ENCODE data around the gene VPS4B.

VPS4B gene

GRCh38 chr18:63407734-63408133 lies 14.5 kb downstream of the VPS4B start:
- H3K4me2 ChIP-seq (ENCODE audit: low read length) = no peak overlapping the region
- H3K9me3 ChIP-seq (ENCODE audit: low read length) = no peaks in the 10 kb centered on the region
- H3K79me2 ChIP-seq (ENCODE audit: insufficient read depth, low read length) = peaks cover 8% of the 10 kb centered on the region
- H3K9me2 ChIP-seq (ENCODE audit: low read depth, low read length) = no peaks in the 10 kb centered on the region
- no peaks in the 10 kb centered on the region for H3K27me3 ChIP-seq (ENCODE audit: insufficient read depth, low read length)
- H3K4me3 ChIP-seq (ENCODE audit: low read depth, low read length, poor library complexity, severe bottlenecking) = no peak overlapping the region
- H3F3A ChIP-seq (ENCODE audit: insufficient read depth, low read length) = no peaks in the 10 kb centered on the region
- no peak overlapping the region for H3K9ac ChIP-seq (ENCODE audit: low read length)
- H4K20me1 ChIP-seq (ENCODE audit: insufficient read depth, low read length) = no peaks in the 10 kb centered on the region
- H3K4me1 ChIP-seq (ENCODE audit: insufficient read depth, low read length, severe bottlenecking) = no peaks in the 10 kb centered on the region
- H2AFZ ChIP-seq (ENCODE audit: low read length) = no peak overlapping the region
- no peak for TF ChIP-seq EZH2 (IDR thresholded peaks at IDR 0.05; ENCODE audit: borderline replicate concordance, low read length)
- TF ChIP-seq, protein P1, sequence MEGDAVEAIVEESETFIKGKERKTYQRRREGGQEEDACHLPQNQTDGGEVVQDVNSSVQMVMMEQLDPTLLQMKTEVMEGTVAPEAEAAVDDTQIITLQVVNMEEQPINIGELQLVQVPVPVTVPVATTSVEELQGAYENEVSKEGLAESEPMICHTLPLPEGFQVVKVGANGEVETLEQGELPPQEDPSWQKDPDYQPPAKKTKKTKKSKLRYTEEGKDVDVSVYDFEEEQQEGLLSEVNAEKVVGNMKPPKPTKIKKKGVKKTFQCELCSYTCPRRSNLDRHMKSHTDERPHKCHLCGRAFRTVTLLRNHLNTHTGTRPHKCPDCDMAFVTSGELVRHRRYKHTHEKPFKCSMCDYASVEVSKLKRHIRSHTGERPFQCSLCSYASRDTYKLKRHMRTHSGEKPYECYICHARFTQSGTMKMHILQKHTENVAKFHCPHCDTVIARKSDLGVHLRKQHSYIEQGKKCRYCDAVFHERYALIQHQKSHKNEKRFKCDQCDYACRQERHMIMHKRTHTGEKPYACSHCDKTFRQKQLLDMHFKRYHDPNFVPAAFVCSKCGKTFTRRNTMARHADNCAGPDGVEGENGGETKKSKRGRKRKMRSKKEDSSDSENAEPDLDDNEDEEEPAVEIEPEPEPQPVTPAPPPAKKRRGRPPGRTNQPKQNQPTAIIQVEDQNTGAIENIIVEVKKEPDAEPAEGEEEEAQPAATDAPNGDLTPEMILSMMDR (IDR thresholded peaks at IDR 0.05; ENCODE audit: low read length) = no peak
- H3K27ac ChIP-seq (ENCODE audit: low read depth, low read length, poor library complexity, severe bottlenecking) = no peak overlapping the region
- peaks cover 93% of the 10 kb centered on the region for H3K36me3 ChIP-seq (ENCODE audit: insufficient read depth, low read length)

DNA sequence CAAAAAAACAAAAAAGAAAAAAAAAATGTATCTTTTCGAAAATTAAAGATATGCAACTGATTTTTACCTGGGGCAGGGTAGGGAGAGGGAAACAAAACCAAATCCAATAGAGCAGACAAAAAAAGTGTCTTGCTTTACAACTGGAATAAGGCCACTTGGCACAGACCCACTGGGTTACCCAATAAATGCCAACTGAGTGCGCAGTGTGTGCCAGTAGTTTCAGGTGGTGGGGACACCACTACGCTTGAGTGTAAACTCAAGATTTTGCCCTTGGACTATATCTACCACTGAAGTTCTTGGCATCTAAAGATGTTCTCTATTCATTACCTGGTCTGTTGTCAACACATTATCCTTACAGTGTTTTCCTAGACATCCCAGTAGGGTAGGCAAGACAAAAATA lies 16.3 kb downstream of the VPS4B start:
- H3K4me1 ChIP-seq (ENCODE audit: insufficient read depth, low read length, severe bottlenecking) = no peaks in the 10 kb centered on the region
- H3K27me3 ChIP-seq (ENCODE audit: insufficient read depth, low read length) = no peaks in the 10 kb centered on the region
- H4K20me1 ChIP-seq (ENCODE audit: insufficient read depth, low read length) = no peaks in the 10 kb centered on the region
- H3K9me2 ChIP-seq (ENCODE audit: low read depth, low read length) = no peaks in the 10 kb centered on the region
- no peak overlapping the region for H2AFZ ChIP-seq (ENCODE audit: low read length)
- H3F3A ChIP-seq (ENCODE audit: insufficient read depth, low read length) = no peaks in the 10 kb centered on the region
- no peak overlapping the region for H3K4me3 ChIP-seq (ENCODE audit: low read depth, low read length, poor library complexity, severe bottlenecking)
- H3K27ac ChIP-seq (ENCODE audit: low read depth, low read length, poor library complexity, severe bottlenecking) = no peak overlapping the region
- H3K9ac ChIP-seq (ENCODE audit: low read length) = no peak overlapping the region
- no peak overlapping the region for H3K4me2 ChIP-seq (ENCODE audit: low read length)
- H3K36me3 ChIP-seq (ENCODE audit: insufficient read depth, low read length) = peaks cover 93% of the 10 kb centered on the region
- no peaks in the 10 kb centered on the region for H3K9me3 ChIP-seq (ENCODE audit: low read length)
- H3K79me2 ChIP-seq (ENCODE audit: insufficient read depth, low read length) = no peaks in the 10 kb centered on the region
- TF ChIP-seq, protein P1 (IDR thresholded peaks at IDR 0.05; ENCODE audit: low read length) = no peak
- no peak for TF ChIP-seq EZH2 (IDR thresholded peaks at IDR 0.05; ENCODE audit: borderline replicate concordance, low read length)

DNA sequence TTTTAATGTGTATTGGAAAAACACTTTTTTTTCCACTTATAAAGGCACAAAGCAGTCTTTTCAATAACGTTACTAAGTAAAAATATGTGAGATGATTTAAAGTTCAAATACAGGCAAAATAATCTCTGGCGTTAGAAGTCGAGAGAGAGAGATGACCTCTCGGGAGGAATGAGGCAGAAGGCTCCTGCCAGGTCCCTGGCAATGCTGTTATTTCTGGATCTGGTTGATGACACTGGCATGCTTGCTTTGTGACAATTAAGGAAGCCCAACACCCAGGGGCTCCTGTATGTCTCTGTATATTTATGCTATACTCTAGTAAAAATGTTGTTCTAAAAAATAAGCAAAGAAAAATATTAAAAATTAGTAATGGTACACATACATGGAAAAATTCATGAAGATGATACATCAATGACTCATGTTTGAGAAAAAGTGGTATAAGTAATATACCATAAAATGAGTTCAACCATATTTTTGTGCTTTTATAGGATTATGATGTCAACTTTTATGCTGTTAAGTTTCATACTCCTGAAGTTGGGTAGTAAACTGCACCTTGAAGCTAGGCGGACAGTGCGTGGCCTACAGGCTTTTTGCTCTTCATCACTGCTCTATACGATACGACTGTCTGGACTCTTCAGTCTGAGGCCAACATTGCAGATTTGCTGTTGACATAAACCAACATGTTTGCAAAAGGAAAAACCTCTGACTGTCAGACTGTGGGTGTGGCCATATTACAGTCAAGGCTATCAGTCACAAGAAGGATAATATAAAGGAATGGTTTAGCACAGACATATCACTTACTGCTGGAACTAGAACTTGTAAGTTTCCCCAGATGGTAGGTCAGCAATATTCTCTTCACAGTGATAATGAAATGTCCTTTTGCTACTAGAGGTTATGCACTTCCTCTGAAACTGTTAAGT lies 19.8 kb downstream of the VPS4B start:
- Histone ChIP-seq H3K9me3 (ENCODE audit: low read length) (no peaks in the 10 kb centered on the region), H3K27me3 (ENCODE audit: insufficient read depth, low read length) (no peaks in the 10 kb centered on the region), H3K4me3 (ENCODE audit: low read depth, low read length, poor library complexity, severe bottlenecking) (no peak overlapping the region), H3F3A (ENCODE audit: insufficient read depth, low read length) (no peaks in the 10 kb centered on the region), H3K79me2 (ENCODE audit: insufficient read depth, low read length) (no peaks in the 10 kb centered on the region), H3K27ac (ENCODE audit: low read depth, low read length, poor library complexity, severe bottlenecking) (no peak overlapping the region), H3K9me2 (ENCODE audit: low read depth, low read length) (no peaks in the 10 kb centered on the region), H3K9ac (ENCODE audit: low read length) (no peak overlapping the region), H2AFZ (ENCODE audit: low read length) (no peak overlapping the region), H3K4me2 (ENCODE audit: low read length) (no peak overlapping the region), H3K4me1 (ENCODE audit: insufficient read depth, low read length, severe bottlenecking) (no peaks in the 10 kb centered on the region), H4K20me1 (ENCODE audit: insufficient read depth, low read length) (no peaks in the 10 kb centered on the region), H3K36me3 (ENCODE audit: insufficient read depth, low read length) (peaks cover 90% of the 10 kb centered on the region)
- TF ChIP-seq, protein P1 (IDR thresholded peaks at IDR 0.05; ENCODE audit: low read length) = no peak
- TF ChIP-seq EZH2 (IDR thresholded peaks at IDR 0.05; ENCODE audit: borderline replicate concordance, low read length) = no peak
